HepG2 (cell line): ENCODE results near the gene LUC7L. TPM values are rescaled to one million over a fixed set of nuclear protein-coding genes. Genes with fewer than 3 reads are reported as not detected.
A peak's percentile ranks its signal among the peaks of the same experiment; 100 is the strongest.

Experiments used
- ATAC-seq: fragments of 200-7000 bp; cut with Tn5 transposase; 3 replicates; pipeline ENCODE4 v1.9.1; 2020; ENCODE audit warnings: mild to moderate bottlenecking, moderate library complexity
- BruUV-seq: library from RNA; stranded (reverse); fragments of 400-500 nt; replicated peaks from 2 replicates; lab custom pipeline; 2021; lab: Mats Ljungman, UMichigan
- CTCF ChIA-PET: fragments of 300-600 bp; formaldehyde crosslinking; extraction: SDS; loops from one replicate; lab custom pipeline; 2021; ENCODE audit warnings: low total read pairs, inconsistent platforms, low intra/inter-chr PET ratio; lab: Yijun Ruan, JAX
- POLR2A ChIA-PET: fragments of 350-600 bp; sonication (Branson Sonifier 250); formaldehyde crosslinking; loops from one replicate; lab custom pipeline; 2020; ENCODE audit warnings: antibody characterized with exemption, inconsistent platforms; lab: Yijun Ruan, JAX
- DNase-seq: peaks from one replicate; pipeline ENCODE4 v3.0.0-alpha.2; 2015; ENCODE audit warnings: low spot score
- FAIRE-seq: peaks from 3 replicates; lab custom pipeline; 2011; peaks lifted over from hg19 to GRCh38; lab: Jason Lieb, UNC
- H2AFZ ChIP-seq: one replicate; pipeline ENCODE4 v1.6.1; 2011; ENCODE audit warnings: low read length, inconsistent platforms
- H3K27ac ChIP-seq: fragments of 300-600 bp; 3 replicates; pipeline ENCODE4 v1.8.0; 2011; ENCODE audit warnings: mixed run types, mild to moderate bottlenecking, mixed read lengths, low read length, inconsistent platforms; ENCODE audit not compliant: insufficient read depth; ENCODE audit errors: extremely low read length
- H3K27me3 ChIP-seq, 2 experiments: fragments of 200-600 bp in 1 of 2; 2 replicates in 1 of 2; 3 replicates in 1 of 2; pipeline versions ENCODE4 v1.6.0 to v1.8.0; 2011; ENCODE audit warnings: low read length in 2 of 2, mild to moderate bottlenecking in 2 of 2, moderate library complexity in 2 of 2, inconsistent platforms in 1 of 2; ENCODE audit not compliant: insufficient read depth in 2 of 2, control insufficient read depth in 1 of 2
- H3K36me3 ChIP-seq, 2 experiments: fragments of 200-600 bp in 1 of 2; replicated peaks in 1 of 2; 2 replicates in 1 of 2; 3 replicates in 1 of 2; pipeline versions ENCODE4 v1.5.1 to v1.8.0; 2011; ENCODE audit warnings: low read length in 2 of 2, inconsistent platforms in 1 of 2; ENCODE audit not compliant: insufficient read depth in 2 of 2, control insufficient read depth in 1 of 2
- H3K4me1 ChIP-seq: 2 replicates; pipeline ENCODE4 v1.5.1; 2012; ENCODE audit warnings: low read length, inconsistent platforms; ENCODE audit not compliant: insufficient read depth
- H3K4me2 ChIP-seq: 2 replicates; pipeline ENCODE4 v1.6.0; 2011; ENCODE audit warnings: low read depth, low read length, inconsistent platforms
- H3K4me3 ChIP-seq, 3 experiments: fragments of 200-600 bp in 1 of 3; sonication (generic), shearing (Covaris generic) in 1 of 3; replicated peaks in 1 of 3; 2 replicates each; pipeline ENCODE4 v1.5.1; 2011 to 2016; ENCODE audit warnings: low read length in 3 of 3, inconsistent platforms in 2 of 3, low read depth in 2 of 3, mild to moderate bottlenecking in 2 of 3, control low read depth in 1 of 3, mixed read lengths in 1 of 3; ENCODE audit not compliant: insufficient read depth in 1 of 3
- H3K79me2 ChIP-seq: one replicate; pipeline ENCODE4 v1.6.1; 2011; ENCODE audit warnings: low read length, inconsistent platforms; ENCODE audit not compliant: insufficient read depth
- H3K9ac ChIP-seq: 2 replicates; pipeline ENCODE4 v1.6.0; 2011; ENCODE audit warnings: mild to moderate bottlenecking, low read depth, low read length, inconsistent platforms; ENCODE audit not compliant: insufficient read depth
- H3K9me3 ChIP-seq: 2 replicates; pipeline ENCODE4 v1.5.1; 2012; ENCODE audit warnings: mild to moderate bottlenecking, low read length
- H4K20me1 ChIP-seq: 2 replicates; pipeline ENCODE4 v1.6.0; 2011; ENCODE audit warnings: inconsistent platforms, mild to moderate bottlenecking, low read length, moderate library complexity; ENCODE audit not compliant: insufficient read depth
- HNRNPK ChIP-seq: fragments of 200-400 bp; formaldehyde crosslinking; IDR thresholded peaks from 2 replicates; pipeline ENCODE4 v1.6.1; 2018; ENCODE audit warnings: low read length, low read depth, moderate library complexity, mild to moderate bottlenecking; ENCODE audit not compliant: poor library complexity, severe bottlenecking
- KLF9 ChIP-seq: IDR thresholded peaks from 2 replicates; pipeline ENCODE4 v1.6.1; 2016; ENCODE audit warnings: low read depth
- MTF2 ChIP-seq: sonication (generic); formaldehyde crosslinking; IDR thresholded peaks from 2 replicates; pipeline ENCODE4 v1.5.0; 2020; ENCODE audit warnings: missing genetic modification reagents, borderline replicate concordance
- NFKB2 ChIP-seq: sonication (generic); formaldehyde crosslinking; IDR thresholded peaks from 2 replicates; pipeline ENCODE4 v1.4.0; 2020; ENCODE audit warnings: missing genetic modification reagents, borderline replicate concordance
- PLRG1 ChIP-seq: fragments of 450-650 bp; conservative IDR thresholded peaks from 2 replicates; pipeline ENCODE4 v1.6.1; 2016
- SCMH1 ChIP-seq: sonication (generic); formaldehyde crosslinking; IDR thresholded peaks from 2 replicates; pipeline ENCODE4 v1.9.0; 2021; ENCODE audit warnings: missing genetic modification reagents, mild to moderate bottlenecking, borderline replicate concordance
- SYNCRIP ChIP-seq: fragments of 200-400 bp; formaldehyde crosslinking; IDR thresholded peaks from 2 replicates; pipeline ENCODE4 v1.6.1; 2018; ENCODE audit warnings: mild to moderate bottlenecking, low read depth, low read length; ENCODE audit not compliant: insufficient read depth
- ZBTB1 ChIP-seq: sonication (generic); formaldehyde crosslinking; IDR thresholded peaks from 2 replicates; pipeline ENCODE4 v1.4.0; 2020; ENCODE audit warnings: missing genetic modification reagents, borderline replicate concordance
- ZNF619 ChIP-seq: sonication (generic); formaldehyde crosslinking; IDR thresholded peaks from 2 replicates; pipeline ENCODE4 v1.4.0; 2020; ENCODE audit warnings: mild to moderate bottlenecking, missing genetic modification reagents
- ZNF747 ChIP-seq: sonication (generic); formaldehyde crosslinking; IDR thresholded peaks from 2 replicates; pipeline ENCODE4 v1.8.1; 2023; ENCODE audit warnings: missing genetic modification reagents, mild to moderate bottlenecking, borderline replicate concordance
- ZZZ3 ChIP-seq: sonication (generic); formaldehyde crosslinking; IDR thresholded peaks from 2 replicates; pipeline ENCODE4 v1.4.0; 2020; ENCODE audit warnings: missing genetic modification reagents, mild to moderate bottlenecking, borderline replicate concordance
- WGBS: methylation state at CpG from one replicate; pipeline ENCODE4 v1.1.6; 2017; ENCODE audit warnings: low lambda C conversion rate; 5-methylcytosine and 5-hydroxymethylcytosine counted together
- in situ Hi-C: cut with HindIII; loops from 2 replicates; pipeline ENCODE4 v1.10.0; 2017; ENCODE audit warnings: low pct_unique_long_range_greater_than_20kb; ENCODE audit not compliant: extremely low pct_ligation_motif_present
- intact Hi-C: fragments of 100-400 bp; cut with micrococcal nuclease; formaldehyde crosslinking; loops from one replicate; pipeline ENCODE4 v1.10.0; 2022; ENCODE audit not compliant: unreplicated experiment
- polyA plus RNA-seq, 8 experiments: library from polyadenylated mRNA; depleted of rRNA in 3 of 8; stranded (reverse) in 7 of 8; unstranded in 1 of 8; fragments of >200 nt; fragmentation: Illumina TruSeq in 4 of 8; extraction: Trizol in 4 of 8; gene quantifications; 2 replicates each; pipeline versions ENCODE4 v1.2.1 to v1.2.3, GENCODE V29; 2011 to 2016; ENCODE audit warnings: low read depth in 4 of 8, missing spikeins in 1 of 8, mixed read lengths in 1 of 8; ENCODE audit not compliant: insufficient read depth in 1 of 8
- total RNA-seq, 5 experiments: library from RNA; depleted of rRNA; stranded (reverse); fragments of >200 nt; fragmentation: Illumina TruSeq; extraction: Trizol; gene quantifications; 2 replicates each; pipeline ENCODE4 v1.2.3, GENCODE V29; 2016; ENCODE audit warnings: low read depth in 1 of 5
- TF ChIP-seq, protein P1 (sequence below), 2 experiments: IDR thresholded peaks; 2 replicates each; pipeline ENCODE4 v1.6.1; 2011 to 2012; ENCODE audit warnings: low read length in 2 of 2, borderline replicate concordance in 1 of 2, low read depth in 1 of 2, mild to moderate bottlenecking in 1 of 2, moderate library complexity in 1 of 2
- TF ChIP-seq, protein P2 (sequence below): sonication (generic); formaldehyde crosslinking; IDR thresholded peaks from 2 replicates; pipeline ENCODE4 v1.5.0; 2020; ENCODE audit warnings: missing genetic modification reagents, mild to moderate bottlenecking, borderline replicate concordance
- TF ChIP-seq, protein P3 (sequence below): IDR thresholded peaks from 2 replicates; pipeline ENCODE4 v1.6.1; 2012; ENCODE audit warnings: inconsistent platforms
- TF ChIP-seq, protein P4 (sequence below): sonication (generic); formaldehyde crosslinking; IDR thresholded peaks from 2 replicates; pipeline ENCODE4 v1.5.1; 2020; ENCODE audit warnings: missing genetic modification reagents, mild to moderate bottlenecking, borderline replicate concordance
- TF ChIP-seq, protein P5 (sequence below): sonication (generic); formaldehyde crosslinking; IDR thresholded peaks from 2 replicates; pipeline ENCODE4 v1.4.0; 2020; ENCODE audit warnings: missing genetic modification reagents, mild to moderate bottlenecking, borderline replicate concordance

LUC7L gene
- total and polyA plus RNA-seq, 2 of the 13 experiments (the other 11 are each of a cell fraction or from before 2014, with no cell fraction given): 48.7 to 56.9 TPM

DNA sequence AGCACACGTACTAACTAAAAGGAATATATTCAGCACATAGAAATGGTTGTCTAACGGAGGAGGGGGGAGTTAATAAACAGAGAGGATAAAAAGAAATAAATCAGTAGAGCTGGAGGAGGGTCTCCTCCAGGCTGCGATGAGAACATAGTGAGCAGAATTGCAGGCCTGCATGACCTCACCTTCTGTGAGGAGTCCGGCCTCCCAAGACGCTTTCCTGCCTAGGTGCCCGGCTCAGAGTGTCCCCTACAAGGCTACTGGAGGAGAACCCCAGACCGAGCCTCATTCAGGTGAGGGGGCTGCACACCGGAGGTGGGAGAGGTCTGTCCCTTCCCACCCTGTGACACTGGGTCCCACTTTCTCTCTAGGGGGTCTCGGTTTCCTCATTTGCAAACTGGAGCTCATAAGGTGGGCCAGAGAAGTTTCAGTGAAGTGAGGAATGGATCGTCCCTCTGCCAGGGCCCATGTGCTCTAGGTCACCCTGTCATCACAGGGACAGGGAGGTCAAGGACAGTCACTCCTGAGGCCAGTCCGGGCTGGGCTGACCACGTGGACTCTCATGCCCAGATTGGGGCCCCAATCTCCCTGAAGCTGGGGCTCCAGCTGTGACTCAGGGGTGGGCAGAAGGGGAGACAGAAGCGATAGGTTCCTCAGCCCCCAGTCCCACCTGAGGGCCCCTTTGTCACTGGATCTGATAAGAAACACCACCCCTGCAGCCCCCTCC lies 66.8 kb downstream of the LUC7L start:
- ATAC-seq (peak; percentile 47), FAIRE-seq (no peak), DNase-seq (no peak)
- Histone ChIP-seq H3K4me1 (peaks cover 38% of the 10 kb centered on the region), H3K36me3 (no peaks in the 10 kb centered on the region), H3K4me3 (no peak overlapping the region; a peak in 1 of 6 replicates), H3K9ac (no peak overlapping the region), H4K20me1 (peaks cover 3% of the 10 kb centered on the region; the same call in 1 of the 2 replicates), H3K27ac (no peak overlapping the region), H2AFZ (no peak overlapping the region), H3K27me3 (peaks cover 18 to 62% of the 10 kb centered on the region in 2 experiments), H3K79me2 (no peaks in the 10 kb centered on the region), H3K9me3 (no peaks in the 10 kb centered on the region), H3K4me2 (peak overlapping the region; percentile 21; the same call in 1 of the 2 replicates)
- ChIA-PET CTCF (no interaction called here), POLR2A (no interaction called here)
- 54% methylated on average over 9 of the region's 13 CpGs for WGBS
- no TSS peak for BruUV-seq
- intact Hi-C loops (no loop called here), in situ Hi-C loops (no loop called here)
- TF ChIP-seq PLRG1 (no peak), SCMH1 (CRISPR knock-in tag) (no peak), ZNF747 (CRISPR knock-in tag) (no peak), HNRNPK (no peak), ZBTB1 (no peak), KLF9 (CRISPR knock-in tag) (no peak), ZZZ3 (no peak), NFKB2 (no peak), SYNCRIP (no peak), MTF2 (CRISPR knock-in tag) (no peak), ZNF619 (CRISPR knock-in tag) (no peak)
- TF ChIP-seq, protein P1, sequence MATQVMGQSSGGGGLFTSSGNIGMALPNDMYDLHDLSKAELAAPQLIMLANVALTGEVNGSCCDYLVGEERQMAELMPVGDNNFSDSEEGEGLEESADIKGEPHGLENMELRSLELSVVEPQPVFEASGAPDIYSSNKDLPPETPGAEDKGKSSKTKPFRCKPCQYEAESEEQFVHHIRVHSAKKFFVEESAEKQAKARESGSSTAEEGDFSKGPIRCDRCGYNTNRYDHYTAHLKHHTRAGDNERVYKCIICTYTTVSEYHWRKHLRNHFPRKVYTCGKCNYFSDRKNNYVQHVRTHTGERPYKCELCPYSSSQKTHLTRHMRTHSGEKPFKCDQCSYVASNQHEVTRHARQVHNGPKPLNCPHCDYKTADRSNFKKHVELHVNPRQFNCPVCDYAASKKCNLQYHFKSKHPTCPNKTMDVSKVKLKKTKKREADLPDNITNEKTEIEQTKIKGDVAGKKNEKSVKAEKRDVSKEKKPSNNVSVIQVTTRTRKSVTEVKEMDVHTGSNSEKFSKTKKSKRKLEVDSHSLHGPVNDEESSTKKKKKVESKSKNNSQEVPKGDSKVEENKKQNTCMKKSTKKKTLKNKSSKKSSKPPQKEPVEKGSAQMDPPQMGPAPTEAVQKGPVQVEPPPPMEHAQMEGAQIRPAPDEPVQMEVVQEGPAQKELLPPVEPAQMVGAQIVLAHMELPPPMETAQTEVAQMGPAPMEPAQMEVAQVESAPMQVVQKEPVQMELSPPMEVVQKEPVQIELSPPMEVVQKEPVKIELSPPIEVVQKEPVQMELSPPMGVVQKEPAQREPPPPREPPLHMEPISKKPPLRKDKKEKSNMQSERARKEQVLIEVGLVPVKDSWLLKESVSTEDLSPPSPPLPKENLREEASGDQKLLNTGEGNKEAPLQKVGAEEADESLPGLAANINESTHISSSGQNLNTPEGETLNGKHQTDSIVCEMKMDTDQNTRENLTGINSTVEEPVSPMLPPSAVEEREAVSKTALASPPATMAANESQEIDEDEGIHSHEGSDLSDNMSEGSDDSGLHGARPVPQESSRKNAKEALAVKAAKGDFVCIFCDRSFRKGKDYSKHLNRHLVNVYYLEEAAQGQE (IDR thresholded peaks at IDR 0.05; ENCODE audit: borderline replicate concordance in 1 of 2, low read depth in 1 of 2, low read length in 2 of 2): no peak
- TF ChIP-seq, protein P2, sequence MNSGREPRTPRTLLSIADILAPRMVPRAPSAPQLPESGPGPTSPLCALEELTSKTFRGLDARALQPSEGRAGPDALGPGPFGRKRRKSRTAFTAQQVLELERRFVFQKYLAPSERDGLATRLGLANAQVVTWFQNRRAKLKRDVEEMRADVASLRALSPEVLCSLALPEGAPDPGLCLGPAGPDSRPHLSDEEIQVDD (CRISPR knock-in tag): no peak
- TF ChIP-seq, protein P3, sequence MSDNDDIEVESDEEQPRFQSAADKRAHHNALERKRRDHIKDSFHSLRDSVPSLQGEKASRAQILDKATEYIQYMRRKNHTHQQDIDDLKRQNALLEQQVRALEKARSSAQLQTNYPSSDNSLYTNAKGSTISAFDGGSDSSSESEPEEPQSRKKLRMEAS: peak; percentile 92
- TF ChIP-seq, protein P4, sequence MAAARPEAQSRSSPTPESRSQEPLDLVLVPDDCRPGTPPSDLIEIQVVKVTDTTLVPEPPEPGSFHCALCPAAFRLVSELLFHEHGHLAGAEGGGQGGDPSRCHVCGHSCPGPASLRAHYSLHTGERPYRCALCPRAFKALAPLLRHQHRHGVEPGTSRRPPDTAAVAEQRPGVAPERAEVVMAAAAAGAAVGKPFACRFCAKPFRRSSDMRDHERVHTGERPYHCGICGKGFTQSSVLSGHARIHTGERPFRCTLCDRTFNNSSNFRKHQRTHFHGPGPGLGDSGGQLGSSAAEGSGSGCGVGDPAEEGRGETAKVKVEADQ: no peak
- TF ChIP-seq, protein P5, sequence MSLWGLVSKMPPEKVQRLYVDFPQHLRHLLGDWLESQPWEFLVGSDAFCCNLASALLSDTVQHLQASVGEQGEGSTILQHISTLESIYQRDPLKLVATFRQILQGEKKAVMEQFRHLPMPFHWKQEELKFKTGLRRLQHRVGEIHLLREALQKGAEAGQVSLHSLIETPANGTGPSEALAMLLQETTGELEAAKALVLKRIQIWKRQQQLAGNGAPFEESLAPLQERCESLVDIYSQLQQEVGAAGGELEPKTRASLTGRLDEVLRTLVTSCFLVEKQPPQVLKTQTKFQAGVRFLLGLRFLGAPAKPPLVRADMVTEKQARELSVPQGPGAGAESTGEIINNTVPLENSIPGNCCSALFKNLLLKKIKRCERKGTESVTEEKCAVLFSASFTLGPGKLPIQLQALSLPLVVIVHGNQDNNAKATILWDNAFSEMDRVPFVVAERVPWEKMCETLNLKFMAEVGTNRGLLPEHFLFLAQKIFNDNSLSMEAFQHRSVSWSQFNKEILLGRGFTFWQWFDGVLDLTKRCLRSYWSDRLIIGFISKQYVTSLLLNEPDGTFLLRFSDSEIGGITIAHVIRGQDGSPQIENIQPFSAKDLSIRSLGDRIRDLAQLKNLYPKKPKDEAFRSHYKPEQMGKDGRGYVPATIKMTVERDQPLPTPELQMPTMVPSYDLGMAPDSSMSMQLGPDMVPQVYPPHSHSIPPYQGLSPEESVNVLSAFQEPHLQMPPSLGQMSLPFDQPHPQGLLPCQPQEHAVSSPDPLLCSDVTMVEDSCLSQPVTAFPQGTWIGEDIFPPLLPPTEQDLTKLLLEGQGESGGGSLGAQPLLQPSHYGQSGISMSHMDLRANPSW: no peak
